Esophagus muscularis mucosa (tissue), 4 donors: ENCODE results near the gene ST3GAL6.

Experiments used
- EP300 ChIP-seq: sonication (generic); formaldehyde crosslinking; IDR thresholded peaks from one replicate; pipeline ENCODE4 v1.6.1; 2017; ENCODE audit warnings: antibody characterized with exemption
- POLR2A ChIP-seq: fragments of 450-650 bp; IDR thresholded peaks from one replicate; pipeline ENCODE4 v1.6.1; 2017; ENCODE audit warnings: antibody characterized with exemption, moderate library complexity, mild to moderate bottlenecking, low read depth
- POLR2AphosphoS5 ChIP-seq, 2 donors: sonication (generic); formaldehyde crosslinking; IDR thresholded peaks; one replicate each; pipeline ENCODE4 v1.6.1; 2017; ENCODE audit warnings: antibody characterized with exemption in 2 of 2
- TF ChIP-seq, protein P1 (sequence below), 3 experiments: fragments of 200-600 bp in 2 of 3; fragments of 450-650 bp in 1 of 3; sonication (generic) in 2 of 3; IDR thresholded peaks; one replicate each; pipeline ENCODE4 v1.5.1; 2017 to 2019; ENCODE audit warnings: antibody characterized with exemption in 3 of 3, mild to moderate bottlenecking in 2 of 3, moderate library complexity in 1 of 3

DNA sequence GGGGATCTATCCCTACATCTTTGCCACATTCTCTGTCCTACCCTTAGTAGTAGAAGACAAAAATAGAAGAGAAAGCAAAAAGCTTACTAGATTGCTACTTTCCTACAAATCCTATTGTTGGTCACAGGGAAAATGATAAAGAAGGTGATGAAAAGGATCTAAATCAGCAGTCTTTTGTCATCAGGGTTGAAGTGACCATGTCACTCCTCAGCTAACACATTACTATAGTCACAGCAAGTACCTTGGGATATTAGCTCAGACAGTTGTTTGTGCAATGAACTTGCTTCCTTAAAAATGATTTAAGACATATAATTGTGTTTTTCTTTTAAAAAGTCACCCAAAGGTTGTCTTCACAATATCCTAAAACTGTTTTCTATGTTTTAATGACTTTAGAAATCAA is 6.3 kb downstream of the ST3GAL6 start:
- no peak for TF ChIP-seq POLR2A
- TF ChIP-seq, protein P1, sequence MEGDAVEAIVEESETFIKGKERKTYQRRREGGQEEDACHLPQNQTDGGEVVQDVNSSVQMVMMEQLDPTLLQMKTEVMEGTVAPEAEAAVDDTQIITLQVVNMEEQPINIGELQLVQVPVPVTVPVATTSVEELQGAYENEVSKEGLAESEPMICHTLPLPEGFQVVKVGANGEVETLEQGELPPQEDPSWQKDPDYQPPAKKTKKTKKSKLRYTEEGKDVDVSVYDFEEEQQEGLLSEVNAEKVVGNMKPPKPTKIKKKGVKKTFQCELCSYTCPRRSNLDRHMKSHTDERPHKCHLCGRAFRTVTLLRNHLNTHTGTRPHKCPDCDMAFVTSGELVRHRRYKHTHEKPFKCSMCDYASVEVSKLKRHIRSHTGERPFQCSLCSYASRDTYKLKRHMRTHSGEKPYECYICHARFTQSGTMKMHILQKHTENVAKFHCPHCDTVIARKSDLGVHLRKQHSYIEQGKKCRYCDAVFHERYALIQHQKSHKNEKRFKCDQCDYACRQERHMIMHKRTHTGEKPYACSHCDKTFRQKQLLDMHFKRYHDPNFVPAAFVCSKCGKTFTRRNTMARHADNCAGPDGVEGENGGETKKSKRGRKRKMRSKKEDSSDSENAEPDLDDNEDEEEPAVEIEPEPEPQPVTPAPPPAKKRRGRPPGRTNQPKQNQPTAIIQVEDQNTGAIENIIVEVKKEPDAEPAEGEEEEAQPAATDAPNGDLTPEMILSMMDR (IDR thresholded peaks at IDR 0.05): no peak
- TF ChIP-seq EP300: no peak
- no peak for TF ChIP-seq POLR2AphosphoS5 (IDR thresholded peaks at IDR 0.05)
